HL-60 (cell line): ENCODE data around the gene SCUBE1.

Source experiments
- GABPA ChIP-seq: IDR thresholded peaks from 2 replicates; pipeline ENCODE4 v1.6.1; 2012; ENCODE audit warnings: low read depth
- TF ChIP-seq, protein P1 (sequence below): IDR thresholded peaks from 2 replicates; pipeline ENCODE4 v1.6.1; 2012; ENCODE audit warnings: low read depth; ENCODE audit not compliant: insufficient replicate concordance

DNA sequence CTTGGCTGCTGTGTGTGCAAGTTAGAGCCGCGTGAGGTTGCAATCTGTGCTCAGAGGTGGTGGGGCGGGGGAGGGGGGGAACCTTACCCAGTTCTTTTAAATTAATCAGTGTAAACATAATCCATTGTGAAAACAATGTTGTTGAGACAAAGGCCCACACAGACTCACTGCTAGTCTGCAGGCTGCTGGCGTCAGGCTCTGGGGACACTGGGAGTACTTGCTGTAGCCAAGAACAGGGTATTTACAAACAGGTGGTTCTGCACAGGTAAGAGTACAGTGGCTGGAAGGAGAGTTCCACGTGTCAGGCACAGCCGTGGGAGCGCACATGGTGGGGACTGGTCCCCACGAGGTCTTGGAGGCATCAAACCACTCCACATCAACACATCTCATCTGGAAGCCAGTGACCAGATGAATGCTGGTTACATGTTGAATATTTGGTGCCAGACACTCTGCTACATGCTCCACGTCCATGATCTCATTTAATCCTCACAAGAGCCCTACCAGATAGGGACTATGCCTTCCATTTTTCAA is 27.4 kb downstream of the SCUBE1 start:
- TF ChIP-seq, protein P1, sequence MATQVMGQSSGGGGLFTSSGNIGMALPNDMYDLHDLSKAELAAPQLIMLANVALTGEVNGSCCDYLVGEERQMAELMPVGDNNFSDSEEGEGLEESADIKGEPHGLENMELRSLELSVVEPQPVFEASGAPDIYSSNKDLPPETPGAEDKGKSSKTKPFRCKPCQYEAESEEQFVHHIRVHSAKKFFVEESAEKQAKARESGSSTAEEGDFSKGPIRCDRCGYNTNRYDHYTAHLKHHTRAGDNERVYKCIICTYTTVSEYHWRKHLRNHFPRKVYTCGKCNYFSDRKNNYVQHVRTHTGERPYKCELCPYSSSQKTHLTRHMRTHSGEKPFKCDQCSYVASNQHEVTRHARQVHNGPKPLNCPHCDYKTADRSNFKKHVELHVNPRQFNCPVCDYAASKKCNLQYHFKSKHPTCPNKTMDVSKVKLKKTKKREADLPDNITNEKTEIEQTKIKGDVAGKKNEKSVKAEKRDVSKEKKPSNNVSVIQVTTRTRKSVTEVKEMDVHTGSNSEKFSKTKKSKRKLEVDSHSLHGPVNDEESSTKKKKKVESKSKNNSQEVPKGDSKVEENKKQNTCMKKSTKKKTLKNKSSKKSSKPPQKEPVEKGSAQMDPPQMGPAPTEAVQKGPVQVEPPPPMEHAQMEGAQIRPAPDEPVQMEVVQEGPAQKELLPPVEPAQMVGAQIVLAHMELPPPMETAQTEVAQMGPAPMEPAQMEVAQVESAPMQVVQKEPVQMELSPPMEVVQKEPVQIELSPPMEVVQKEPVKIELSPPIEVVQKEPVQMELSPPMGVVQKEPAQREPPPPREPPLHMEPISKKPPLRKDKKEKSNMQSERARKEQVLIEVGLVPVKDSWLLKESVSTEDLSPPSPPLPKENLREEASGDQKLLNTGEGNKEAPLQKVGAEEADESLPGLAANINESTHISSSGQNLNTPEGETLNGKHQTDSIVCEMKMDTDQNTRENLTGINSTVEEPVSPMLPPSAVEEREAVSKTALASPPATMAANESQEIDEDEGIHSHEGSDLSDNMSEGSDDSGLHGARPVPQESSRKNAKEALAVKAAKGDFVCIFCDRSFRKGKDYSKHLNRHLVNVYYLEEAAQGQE, result no peak
- TF ChIP-seq GABPA, result no peak
